ENCODE data around the gene ATP6V1E1.

GRCh38 chr22:17569971-17570511 lies 58.5 kb downstream of the ATP6V1E1 start:
- TF ChIP-seq, protein P1, sequence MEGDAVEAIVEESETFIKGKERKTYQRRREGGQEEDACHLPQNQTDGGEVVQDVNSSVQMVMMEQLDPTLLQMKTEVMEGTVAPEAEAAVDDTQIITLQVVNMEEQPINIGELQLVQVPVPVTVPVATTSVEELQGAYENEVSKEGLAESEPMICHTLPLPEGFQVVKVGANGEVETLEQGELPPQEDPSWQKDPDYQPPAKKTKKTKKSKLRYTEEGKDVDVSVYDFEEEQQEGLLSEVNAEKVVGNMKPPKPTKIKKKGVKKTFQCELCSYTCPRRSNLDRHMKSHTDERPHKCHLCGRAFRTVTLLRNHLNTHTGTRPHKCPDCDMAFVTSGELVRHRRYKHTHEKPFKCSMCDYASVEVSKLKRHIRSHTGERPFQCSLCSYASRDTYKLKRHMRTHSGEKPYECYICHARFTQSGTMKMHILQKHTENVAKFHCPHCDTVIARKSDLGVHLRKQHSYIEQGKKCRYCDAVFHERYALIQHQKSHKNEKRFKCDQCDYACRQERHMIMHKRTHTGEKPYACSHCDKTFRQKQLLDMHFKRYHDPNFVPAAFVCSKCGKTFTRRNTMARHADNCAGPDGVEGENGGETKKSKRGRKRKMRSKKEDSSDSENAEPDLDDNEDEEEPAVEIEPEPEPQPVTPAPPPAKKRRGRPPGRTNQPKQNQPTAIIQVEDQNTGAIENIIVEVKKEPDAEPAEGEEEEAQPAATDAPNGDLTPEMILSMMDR (IDR thresholded peaks at IDR 0.05): no peak
- TF ChIP-seq POLR2A (IDR thresholded peaks at IDR 0.05; ENCODE audit: low read depth): no peak

Data from esophagus muscularis mucosa (tissue), 3 donors.